ENCODE data around the gene EN1.

GRCh38 chr2:118882693-118883336 lies 35.4 kb upstream of the EN1 start:
- TF ChIP-seq, protein P1, sequence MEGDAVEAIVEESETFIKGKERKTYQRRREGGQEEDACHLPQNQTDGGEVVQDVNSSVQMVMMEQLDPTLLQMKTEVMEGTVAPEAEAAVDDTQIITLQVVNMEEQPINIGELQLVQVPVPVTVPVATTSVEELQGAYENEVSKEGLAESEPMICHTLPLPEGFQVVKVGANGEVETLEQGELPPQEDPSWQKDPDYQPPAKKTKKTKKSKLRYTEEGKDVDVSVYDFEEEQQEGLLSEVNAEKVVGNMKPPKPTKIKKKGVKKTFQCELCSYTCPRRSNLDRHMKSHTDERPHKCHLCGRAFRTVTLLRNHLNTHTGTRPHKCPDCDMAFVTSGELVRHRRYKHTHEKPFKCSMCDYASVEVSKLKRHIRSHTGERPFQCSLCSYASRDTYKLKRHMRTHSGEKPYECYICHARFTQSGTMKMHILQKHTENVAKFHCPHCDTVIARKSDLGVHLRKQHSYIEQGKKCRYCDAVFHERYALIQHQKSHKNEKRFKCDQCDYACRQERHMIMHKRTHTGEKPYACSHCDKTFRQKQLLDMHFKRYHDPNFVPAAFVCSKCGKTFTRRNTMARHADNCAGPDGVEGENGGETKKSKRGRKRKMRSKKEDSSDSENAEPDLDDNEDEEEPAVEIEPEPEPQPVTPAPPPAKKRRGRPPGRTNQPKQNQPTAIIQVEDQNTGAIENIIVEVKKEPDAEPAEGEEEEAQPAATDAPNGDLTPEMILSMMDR (conservative IDR thresholded peaks at IDR 0.05) = peak; percentile 93
- TF ChIP-seq ZFX (IDR thresholded peaks at IDR 0.05) = no peak

All from C4-2B (cell line).